HepG2 (cell line): ENCODE results near the gene ANO4.

ENCODE experiments used
- CHD2 ChIP-seq: IDR thresholded peaks from 2 replicates; pipeline ENCODE4 v1.6.1; 2011; ENCODE audit warnings: low read depth, low read length, improper control_type of control experiment
- KDM5B ChIP-seq: sonication (generic); formaldehyde crosslinking; IDR thresholded peaks from 2 replicates; pipeline ENCODE4 v1.4.0; 2020; ENCODE audit warnings: missing genetic modification reagents, mild to moderate bottlenecking, borderline replicate concordance
- RAD21 ChIP-seq: fragments of 450-650 bp; formaldehyde crosslinking; IDR thresholded peaks from 2 replicates; pipeline ENCODE4 v1.5.0; 2020; ENCODE audit warnings: mild to moderate bottlenecking
- TP53 ChIP-seq: sonication (generic); formaldehyde crosslinking; conservative IDR thresholded peaks from 2 replicates; pipeline ENCODE4 v1.4.0; 2020; ENCODE audit warnings: missing genetic modification reagents

GRCh38 chr12:101050631-101051030, 256.1 kb downstream of the ANO4 start:
- TF ChIP-seq TP53 (CRISPR knock-in tag) (no peak), KDM5B (no peak), CHD2 (no peak), RAD21 (no peak)
